Stimulated activated CD8-positive, alpha-beta memory T cell treated with anti-CD3 and anti-CD28 coated beads, Interleukin-15, amount 100 ng/mL, for 4 hours (primary cell): ENCODE results near the gene EFHD2.
A peak's percentile ranks its signal among the peaks of the same experiment; 100 is the strongest.
"Not testable (repeated sequence)": the region's sequence is repeated elsewhere in the genome, so short reads cannot be mapped to it uniquely, and the experiment has no call there.

Source experiments
- DNase-seq, 2 donors: peaks; one replicate each; pipeline ENCODE4 v3.0.0-alpha.2; 2020; ENCODE audit warnings: low read depth in 2 of 2

The EFHD2 gene

DNA sequence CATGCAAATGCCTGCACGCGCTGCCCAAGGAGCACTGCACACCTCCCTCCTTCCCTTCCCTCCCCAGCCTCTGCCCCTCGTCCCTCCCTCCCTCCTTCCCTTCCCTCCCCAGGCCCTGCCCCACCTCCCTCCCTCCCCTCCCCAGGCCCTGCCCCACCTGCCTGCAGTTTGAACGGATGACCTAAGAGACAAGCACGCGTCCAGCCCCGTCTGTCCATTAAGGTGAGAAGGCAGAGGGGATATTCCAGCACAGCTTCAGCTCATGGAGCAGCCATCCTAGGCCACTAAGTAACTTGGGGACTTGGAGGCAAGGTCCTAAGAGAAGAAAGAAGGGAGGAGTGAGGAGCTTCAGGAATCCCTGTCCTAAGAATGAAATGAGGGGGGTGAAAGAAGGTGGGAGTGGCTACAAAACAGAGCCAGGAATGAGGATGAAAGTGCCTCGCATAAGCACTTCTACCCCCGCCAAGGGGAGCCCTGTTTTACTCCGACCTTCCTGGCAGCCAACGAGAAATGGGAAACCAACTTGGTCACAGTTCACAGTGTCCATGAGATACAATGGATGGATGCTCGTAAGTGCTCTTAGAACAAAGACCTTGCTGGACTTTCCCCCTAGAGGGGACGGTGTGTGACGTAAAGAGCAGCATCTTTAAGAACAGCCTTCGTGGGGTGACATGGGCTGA is 21.3 kb upstream of the EFHD2 start:
- DNase-seq = no peak

DNA sequence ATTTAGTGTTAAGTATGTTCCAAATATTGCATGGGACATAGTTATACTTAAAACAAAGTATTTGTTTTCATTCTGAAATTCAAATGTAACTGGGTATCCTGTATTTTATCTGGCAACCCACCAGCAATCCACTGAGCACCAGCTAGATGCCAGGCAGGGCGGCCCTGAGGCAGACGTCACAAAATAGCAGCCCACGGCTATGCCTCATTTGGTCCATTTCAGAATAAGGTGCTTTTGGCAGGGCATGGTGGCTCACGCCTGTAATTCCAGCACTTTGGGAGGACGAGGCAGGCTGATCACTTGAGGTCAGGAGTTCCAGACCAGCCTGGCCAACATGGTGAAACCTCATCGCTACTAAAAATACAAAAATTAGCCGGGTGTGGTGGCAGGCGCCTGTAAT is 19.9 kb upstream of the EFHD2 start:
- not testable (repeated sequence) for DNase-seq

DNA sequence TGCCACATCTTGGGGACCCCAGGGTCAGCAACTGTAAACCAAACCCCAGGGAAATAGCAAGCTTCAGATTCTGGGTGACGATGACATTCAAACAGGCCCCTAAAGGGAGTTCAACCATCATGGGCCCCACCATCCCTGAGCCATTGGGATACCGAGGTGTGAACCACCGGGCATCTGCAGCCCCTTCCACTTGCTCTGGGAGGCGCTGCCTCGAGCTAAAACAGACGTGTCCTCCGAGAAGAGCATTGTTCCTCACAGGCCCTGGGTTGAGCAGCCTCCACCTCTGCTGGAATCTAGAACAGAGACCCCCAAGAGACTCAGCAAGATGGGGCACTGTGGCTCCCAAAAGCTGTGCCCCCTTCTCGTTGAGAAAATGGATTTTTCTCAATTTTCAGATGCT is 19.0 kb upstream of the EFHD2 start:
- DNase-seq = no peak

DNA sequence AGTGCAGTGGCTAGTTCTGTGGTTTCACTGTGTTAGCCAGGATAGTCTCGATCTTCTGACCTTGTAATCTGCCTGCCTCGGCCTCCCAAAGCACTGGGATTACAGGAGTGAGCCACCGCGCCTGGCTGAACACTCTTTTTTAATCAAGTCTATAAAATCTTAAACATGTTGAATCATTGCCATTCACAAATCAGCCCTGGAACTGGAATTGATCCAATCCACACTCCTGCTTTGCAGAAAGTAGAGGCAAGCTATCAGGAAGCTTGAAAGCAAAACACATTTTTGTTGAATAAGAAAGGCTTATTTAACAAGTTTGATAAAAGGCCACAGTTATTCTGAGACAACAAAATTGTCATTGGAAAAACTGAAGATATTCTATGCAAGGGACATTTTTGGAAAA is 18.3 kb upstream of the EFHD2 start:
- no peak for DNase-seq

DNA sequence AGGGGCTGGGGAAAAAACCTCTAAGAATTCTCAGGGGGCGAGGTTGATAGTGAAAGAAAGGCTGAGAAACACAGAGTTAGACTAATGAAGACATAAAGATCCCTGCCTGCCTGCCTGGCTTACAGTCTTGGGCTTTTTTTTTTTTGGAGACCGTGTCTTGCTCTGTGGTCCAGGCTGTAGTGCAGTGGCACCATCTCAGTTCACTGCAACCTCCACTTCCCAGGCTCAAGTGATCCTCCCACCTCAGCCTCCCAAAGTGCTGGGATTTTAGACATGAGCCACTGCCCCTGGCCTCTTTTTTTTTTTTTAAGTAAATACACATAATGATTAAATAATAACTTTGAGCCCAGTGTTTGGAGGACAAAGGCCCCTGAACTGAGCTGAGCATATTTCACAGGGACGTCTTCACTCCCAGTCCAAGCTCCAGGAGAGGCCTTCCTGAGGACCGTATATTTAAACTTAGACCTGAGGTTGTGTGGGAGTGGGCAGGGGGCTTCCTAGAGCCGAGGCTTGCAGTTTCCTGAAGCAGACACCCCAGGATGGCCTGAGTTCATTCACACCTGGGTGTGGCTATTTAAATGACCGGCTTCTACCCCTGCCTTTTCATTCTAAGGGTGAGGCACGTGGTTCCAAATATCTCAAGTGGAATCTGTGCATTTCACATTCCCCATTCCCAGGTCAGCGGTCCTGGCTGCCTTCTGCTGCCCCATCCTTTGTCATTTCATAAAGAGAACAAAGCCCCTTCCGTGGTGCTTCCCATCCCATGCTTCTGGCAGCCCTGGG is 16.0 kb upstream of the EFHD2 start:
- DNase-seq = no peak

DNA sequence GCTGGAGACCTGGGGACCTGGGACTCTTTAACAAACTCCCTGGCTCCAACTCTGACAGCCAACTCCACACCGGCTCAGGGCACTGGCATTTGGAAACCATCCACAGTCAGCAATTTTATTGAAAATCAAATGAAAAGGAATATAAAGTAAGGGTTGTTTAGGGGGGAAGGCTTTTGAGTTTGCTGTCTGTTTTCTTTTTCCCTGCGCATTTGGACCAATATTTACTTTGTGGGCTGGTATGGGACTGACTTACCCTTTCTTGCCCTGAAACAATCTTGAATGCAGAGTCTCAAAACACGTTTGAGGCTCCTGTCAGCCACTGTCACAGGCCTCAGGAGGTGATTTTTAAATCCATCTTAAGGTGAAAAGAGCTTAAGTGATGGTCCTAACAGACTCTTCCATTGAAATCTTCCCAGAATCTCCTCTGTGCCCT is 15.4 kb upstream of the EFHD2 start:
- DNase-seq = no peak

DNA sequence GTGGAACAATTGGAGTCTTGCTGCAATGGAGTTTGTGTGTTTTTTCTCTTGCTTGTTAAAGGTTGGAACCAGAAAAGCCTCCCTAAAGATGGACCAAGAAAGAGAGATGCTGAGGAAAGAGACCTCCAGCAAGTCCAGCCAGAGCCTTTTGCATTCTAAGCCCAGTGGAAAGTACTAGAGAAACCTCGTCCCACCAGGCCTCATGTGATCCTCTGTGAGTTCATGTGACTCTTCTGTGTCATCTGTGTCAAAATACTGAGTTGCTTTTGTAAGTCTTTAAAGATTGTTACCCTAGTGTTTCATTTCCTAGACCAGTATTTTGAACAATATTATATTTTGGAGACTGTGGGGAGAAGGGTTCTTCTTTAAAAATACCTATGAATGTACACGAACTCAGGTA is 12.5 kb upstream of the EFHD2 start:
- no peak for DNase-seq

DNA sequence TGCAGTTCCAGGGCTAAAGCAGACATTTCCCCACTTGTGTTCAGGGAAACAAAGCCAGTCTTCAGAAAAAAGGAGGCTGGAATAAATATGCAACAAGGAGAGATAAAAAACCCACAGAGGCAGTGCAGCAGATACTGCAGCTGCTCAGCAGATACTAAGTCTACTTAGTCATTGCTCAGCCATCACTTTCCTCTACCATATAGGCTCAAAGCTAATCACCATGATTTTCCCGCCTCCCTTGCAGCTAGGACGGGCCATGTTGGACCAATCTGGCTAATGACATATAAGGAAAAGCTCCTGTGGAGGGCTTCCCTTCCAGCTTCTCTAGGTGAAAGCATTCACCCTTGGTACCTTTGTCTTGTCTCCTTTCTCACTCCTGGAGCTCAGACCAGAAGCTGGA is 10.0 kb upstream of the EFHD2 start:
- no peak for DNase-seq

DNA sequence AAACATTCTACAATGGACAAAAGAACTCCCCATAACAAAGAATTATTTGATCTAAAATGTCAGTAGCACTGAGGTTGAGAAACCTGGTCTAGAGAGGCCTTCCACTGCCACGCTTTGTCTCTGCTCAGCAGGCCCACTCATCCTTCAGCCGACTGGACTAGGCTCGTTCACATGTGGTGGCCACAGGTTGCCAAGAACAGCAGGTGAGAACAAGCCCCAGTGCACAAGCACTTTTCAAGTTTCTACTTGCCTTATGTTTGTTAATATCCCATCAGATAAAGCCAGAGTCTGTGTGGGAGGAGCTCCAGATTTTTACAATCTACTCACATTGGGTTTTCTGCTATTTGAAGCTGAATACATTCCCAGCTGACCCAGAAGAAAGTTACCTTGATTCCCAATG is 9.1 kb upstream of the EFHD2 start:
- no peak for DNase-seq

DNA sequence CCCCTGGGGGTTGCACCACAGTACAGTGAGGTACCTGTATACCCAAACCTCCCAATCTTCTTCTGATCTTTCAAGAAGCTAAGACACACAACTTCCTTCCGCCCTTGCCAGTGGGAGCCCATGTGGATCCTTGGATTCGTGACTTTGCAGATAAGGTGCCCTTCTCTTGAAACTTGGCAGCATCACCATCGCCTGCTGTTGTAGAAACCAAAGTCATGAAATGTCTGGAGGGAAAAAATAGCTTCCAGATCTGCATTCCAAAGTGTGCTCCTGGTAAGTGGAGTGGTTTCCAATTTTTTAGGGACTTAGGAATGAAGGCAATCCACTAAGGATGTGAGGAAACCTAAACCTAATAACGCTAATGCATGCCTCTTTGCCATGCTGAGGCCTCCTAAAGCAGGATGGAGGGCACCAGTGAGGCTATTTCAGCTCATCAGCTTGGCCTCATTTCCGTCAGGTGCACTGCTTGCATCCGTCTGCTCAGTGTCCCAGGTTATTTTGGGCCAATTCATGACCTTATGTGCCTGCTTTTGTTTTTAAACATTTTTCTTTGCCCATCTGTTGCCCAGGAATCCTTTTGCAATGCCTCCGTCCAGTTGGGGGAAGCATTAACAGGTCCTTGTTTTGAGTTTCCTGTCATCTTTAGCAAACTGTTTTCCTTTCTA is 8.2 kb upstream of the EFHD2 start:
- no peak for DNase-seq

DNA sequence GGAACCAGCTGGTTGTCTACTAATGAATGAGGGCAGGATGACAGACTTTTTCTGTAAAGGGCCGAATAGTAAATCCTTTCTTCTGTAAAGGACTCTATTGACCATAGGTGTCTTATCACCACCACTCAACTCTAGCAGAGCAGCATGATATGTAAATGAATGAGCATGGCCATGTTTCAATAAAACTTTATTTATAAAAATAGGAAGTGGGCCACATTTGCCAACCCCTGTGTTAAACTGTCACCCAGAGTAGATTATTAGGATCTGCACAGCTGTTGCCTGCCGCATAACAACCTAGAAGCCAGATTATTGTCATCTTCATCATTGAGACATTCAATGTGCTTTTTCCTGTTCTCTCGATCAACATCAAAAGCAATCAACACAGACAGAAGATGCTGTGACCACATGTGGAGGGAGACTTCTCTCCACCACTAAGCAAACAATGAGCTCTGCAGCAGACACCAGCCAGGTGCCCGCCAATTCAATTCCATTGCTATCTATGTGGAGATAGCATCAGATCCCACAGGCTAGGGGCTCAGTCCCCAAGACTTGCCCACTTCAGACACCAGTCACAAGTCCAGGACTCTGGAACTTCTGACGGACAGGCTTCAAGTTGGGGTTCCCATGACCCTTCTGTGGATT is 6.8 kb upstream of the EFHD2 start:
- DNase-seq = no peak

DNA sequence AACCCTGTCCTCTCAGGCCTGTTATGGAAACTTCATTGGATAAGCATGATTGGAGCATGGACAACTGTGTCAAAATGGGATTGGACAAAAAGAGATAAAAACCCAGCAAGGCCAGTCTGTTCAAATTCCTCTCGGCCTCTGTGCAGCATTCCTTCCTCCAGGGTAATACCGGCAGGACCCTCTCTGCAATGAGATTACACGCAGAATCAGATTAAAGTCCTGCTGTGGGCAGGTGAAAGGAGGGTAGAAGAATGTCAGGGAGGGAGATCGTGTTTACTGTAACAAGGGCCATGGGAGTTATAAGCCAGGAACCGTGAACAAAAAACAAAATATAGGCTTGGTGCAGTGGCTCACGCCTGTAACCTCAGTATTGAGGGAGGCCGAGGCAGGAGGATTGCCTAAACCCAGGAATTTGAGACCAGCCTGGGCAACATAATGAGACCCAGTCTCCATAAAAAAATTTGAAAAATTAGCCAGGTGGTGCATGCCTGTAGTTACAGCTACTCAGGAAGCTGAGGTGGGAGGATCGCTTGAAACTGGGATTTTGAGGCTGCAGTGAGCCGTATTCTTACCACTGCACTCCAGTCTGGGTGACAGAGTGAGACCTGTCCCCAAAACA is 5.6 kb upstream of the EFHD2 start:
- no peak for DNase-seq

DNA sequence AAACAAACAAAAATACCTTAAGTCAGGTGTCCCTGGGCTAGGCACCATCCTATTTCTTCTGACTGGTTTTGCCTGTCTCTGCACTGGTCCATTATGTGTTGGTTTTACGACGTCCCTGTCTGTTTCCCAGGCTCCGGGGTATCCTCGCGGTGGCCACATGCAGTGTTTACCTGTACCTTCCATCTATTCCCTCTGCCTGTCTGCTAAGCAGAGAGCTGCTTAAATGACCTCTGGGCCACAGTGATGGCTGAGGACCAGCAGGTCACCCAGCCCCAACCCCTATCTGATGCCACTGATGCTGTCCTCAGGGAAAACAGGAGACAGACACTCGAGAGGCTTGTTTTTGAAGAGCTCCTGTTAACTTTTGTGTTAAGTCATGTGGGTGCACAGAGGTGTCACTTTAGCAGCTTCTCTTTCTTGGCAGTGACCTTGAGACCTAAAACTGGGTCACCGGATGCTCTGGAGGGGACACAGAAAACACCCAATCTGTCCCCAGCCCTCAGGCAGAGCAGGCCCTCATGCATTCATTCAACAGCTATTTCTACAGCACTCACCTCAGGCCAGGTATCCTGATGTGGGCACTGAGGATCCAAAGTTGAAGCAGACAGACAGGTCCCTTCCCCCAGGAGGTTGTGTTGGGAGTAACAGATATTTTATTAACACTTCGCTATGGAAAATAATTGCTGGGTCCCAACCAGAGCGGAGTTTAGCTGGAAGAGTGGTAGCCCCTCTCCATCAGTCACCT is 4.4 kb upstream of the EFHD2 start:
- no peak for DNase-seq

DNA sequence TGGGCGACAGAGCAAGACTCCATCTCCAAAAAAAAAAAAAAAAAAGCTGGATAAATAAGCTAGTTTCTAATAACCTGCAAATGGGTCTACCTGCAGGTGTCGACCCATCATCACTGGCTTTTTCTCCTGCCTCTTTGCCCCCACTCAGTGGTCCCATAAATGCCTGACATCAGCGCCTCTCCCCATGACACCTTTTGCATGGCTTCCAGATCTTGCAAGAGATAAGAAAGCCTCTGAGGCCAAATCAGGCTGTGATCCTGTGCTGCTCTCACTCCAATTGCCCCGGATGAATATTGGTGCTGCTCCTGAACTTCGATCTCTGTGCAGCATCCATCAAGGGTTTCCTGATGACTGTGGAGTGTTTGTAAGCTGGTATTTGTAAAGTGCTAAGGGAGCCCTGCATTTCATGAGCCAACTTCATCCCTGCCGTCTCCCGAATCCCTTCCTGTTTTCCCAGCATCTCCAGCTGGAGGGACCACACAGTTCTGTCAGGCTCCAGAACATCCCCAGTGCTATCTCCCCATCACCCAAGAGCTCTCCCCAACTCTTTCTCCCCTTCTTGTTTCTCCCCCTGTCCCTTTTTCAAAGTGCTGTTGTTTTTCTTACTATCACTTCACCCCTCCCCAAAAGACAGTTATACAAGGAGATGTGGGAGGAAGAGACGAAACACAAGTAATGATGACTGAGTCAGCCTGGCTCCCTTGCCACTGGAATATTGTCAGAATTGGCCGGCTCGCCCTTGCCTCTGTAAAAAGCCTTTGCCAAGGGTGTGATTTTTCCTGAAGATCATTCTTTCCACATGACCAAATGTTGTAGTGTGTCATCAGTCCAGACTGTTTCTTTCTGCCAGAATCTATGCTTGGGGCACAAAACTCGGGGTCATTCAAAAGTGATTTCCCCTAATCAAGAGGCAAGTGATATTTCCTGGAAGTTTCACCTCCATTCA is 2.8 kb upstream of the EFHD2 start:
- DNase-seq = no peak

DNA sequence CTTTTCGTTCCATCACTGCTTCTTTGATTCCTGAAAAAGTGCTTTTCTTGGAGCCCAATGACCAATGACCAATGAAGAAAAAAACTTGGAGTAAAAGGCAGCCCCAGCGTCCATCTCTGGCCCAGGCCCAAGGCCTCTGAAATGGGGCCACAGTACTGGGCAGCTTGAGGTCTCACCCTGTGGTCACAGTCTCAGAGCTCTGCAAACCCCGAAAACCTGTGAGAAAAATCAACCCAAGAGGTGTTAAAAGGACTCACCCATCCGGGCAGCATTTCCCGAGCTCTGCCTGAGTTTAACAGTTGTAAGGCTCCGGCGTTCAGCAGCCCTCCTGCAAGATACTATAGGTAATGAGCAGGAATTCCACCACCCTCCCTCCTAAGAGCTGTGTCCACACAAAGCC is 2.1 kb upstream of the EFHD2 start:
- DNase-seq = no peak

DNA sequence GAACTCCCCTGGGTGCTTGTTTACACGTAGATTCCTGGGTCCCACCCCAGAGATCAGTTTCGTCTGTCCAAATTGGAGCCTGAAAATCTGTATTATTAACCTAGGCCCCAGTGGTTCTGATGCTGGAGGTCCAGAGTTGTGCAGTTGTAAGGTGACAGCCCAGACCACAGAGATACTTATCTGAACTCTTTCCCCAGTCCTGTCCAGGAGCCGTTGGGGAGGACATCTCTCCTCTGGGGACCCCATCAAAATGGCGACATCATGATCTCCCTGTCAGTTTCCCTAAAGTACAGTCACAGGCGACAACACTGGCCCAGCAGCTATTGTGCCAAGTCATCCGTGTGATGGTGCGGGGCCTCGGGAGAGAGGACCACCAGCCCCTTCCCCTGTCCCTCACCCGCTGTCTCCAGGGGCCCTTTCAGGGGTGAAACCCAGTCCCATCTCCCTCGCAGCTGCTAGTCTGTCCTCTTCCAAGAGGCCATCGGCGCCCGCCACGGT is 749 bp upstream of the EFHD2 start:
- DNase-seq = no peak

DNA sequence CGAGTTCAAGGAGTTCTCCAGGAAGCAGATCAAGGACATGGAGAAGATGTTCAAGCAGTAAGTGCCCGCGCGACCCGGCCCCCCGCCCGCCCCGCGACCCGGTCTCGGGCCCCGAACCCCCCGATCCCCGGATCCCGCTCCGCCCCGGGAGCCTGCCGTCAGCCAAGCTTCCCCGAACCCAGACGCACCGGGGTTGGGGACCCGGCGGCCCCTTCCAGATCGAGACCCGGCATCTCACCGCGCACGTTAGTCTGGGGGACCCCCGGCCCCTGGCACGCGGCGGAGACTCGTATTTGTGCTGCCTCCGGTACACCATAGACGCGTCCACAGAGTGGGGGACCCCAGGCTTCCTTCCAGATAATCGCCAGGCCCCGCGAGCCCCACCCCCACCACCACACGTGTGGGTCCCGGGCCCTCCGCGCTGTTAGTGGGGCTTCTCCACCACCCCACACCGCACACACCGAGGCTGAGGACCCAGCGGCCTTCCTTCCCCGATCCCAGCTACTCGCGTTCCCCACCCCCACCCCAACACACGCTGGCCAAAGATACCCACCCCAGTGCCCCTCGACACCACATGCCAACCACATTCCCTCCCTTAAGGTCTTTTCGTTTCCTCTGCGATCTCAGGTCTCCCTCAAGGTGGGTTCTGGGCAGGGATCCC is 665 bp downstream of the EFHD2 start:
- no peak for DNase-seq

DNA sequence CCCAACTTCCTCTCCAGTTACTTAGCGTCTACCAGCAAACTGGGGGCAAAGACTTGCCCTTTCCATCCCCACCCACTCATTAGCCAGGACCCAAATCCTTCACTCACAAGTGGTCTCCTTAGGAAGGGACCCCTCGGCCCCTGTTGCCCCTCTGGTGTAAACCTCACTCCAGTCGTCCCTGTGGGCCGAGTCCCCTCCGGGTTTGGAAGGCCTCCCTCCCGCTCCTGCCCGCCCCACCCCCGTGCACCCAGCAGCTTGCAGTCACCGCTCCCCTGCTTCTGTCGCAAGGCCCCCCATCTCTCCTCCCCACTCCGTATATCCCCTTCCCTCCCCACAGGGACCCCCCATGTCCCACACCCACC is 1.2 kb downstream of the EFHD2 start:
- no peak for DNase-seq

DNA sequence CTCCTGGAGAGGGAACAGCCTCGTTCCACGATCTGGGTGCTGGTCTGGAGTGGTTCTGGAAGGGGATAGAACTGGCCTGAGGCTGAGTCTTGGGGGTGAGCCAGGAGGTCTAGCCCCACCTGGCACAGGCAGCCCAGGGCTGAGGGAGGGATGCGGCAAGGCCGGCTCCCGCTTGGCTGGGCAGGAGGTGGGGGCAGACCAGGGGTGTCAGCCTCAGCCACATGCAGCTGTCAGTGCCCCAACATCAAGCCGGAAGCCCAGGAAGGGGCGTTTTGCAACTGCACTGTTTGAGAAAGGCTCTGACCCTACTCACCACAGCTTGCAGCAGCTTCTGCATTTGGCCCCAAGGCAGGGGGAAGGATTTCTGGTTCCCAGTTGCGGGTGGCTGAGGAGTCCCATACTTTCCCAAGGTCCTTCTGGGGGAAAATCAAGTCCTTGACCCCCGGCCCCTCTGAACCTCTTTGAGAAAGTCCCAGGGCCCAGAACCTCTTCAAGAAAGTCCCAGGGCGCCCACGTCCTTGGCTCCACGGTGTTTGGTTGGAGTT is 2.0 kb downstream of the EFHD2 start:
- DNase-seq = peak in 1 of 2 donors; percentile 36
